HEK293 (cell line): ENCODE data around the gene WDFY3.

Experiments
- CTCF ChIA-PET: fragments of 350-600 bp; formaldehyde crosslinking; extraction: SDS; loops from one replicate; lab custom pipeline; 2021; ENCODE audit warnings: antibody characterized with exemption; lab: Yijun Ruan, JAX
- POLR2A ChIA-PET: fragments of 300-600 bp; formaldehyde crosslinking; extraction: SDS; loops from one replicate; lab custom pipeline; 2020; ENCODE audit warnings: antibody characterized with exemption, inconsistent platforms; lab: Yijun Ruan, JAX
- H3K27ac ChIP-seq: fragments of 200-500 bp; sonication (Bioruptor generic); 2 replicates; pipeline ENCODE4 v1.5.1; 2014; ENCODE audit warnings: low read depth, low read length, control low read depth, inconsistent platforms; ENCODE audit errors: extremely low read depth
- H3K36me3 ChIP-seq, 2 experiments: fragments of 200-500 bp in 1 of 2; sonication (Bioruptor generic) in 1 of 2; 1 replicate in 1 of 2; 2 replicates in 1 of 2; pipeline ENCODE4 v1.5.1; 2014 to 2017; ENCODE audit warnings: inconsistent platforms in 2 of 2, low read length in 2 of 2; ENCODE audit not compliant: control insufficient read depth in 2 of 2, insufficient read depth in 1 of 2
- H3K4me1 ChIP-seq: fragments of 200-500 bp; sonication (Bioruptor generic); 2 replicates; pipeline ENCODE4 v1.5.1; 2014; ENCODE audit warnings: mild to moderate bottlenecking, low read length, inconsistent platforms; ENCODE audit not compliant: control insufficient read depth, insufficient read depth
- H3K4me3 ChIP-seq: 2 replicates; pipeline ENCODE4 v1.5.1; 2011; ENCODE audit warnings: low read depth, mild to moderate bottlenecking, control low read depth, low read length, moderate library complexity
- H3K9me3 ChIP-seq: fragments of 200-500 bp; sonication (Bioruptor generic); 2 replicates; pipeline ENCODE4 v1.5.1; 2014; ENCODE audit warnings: low read depth, low read length, inconsistent platforms; ENCODE audit not compliant: control insufficient read depth, insufficient read depth
- BCL11A ChIP-seq: fragments of 450-650 bp; formaldehyde crosslinking; IDR thresholded peaks from 2 replicates; pipeline ENCODE4 v1.5.1; 2016; ENCODE audit warnings: low read depth, missing biosample characterization, missing genetic modification characterization
- FEZF1 ChIP-seq: fragments of 450-650 bp; formaldehyde crosslinking; IDR thresholded peaks from 2 replicates; pipeline ENCODE4 v1.5.1; 2016; ENCODE audit warnings: missing biosample characterization, missing genetic modification characterization
- PBX3 ChIP-seq: sonication (generic); formaldehyde crosslinking; IDR thresholded peaks from 2 replicates; pipeline ENCODE4 v1.8.1; 2022; ENCODE audit warnings: mild to moderate bottlenecking, moderate library complexity, missing genetic modification reagents
- SCRT1 ChIP-seq: fragments of 450-650 bp; formaldehyde crosslinking; IDR thresholded peaks from 2 replicates; pipeline ENCODE4 v1.5.1; 2016; ENCODE audit warnings: missing biosample characterization, missing genetic modification characterization, borderline replicate concordance
- SP3 ChIP-seq: fragments of 450-650 bp; formaldehyde crosslinking; IDR thresholded peaks from 2 replicates; pipeline ENCODE4 v1.5.1; 2016; ENCODE audit warnings: missing biosample characterization, missing genetic modification characterization
- ZNF138 ChIP-seq: fragments of 450-650 bp; formaldehyde crosslinking; IDR thresholded peaks from 2 replicates; pipeline ENCODE4 v1.5.1; 2016; ENCODE audit warnings: missing biosample characterization, missing genetic modification characterization, borderline replicate concordance
- ZNF140 ChIP-seq: fragments of 450-650 bp; formaldehyde crosslinking; IDR thresholded peaks from 2 replicates; pipeline ENCODE4 v1.5.1; 2016; ENCODE audit warnings: missing biosample characterization, missing genetic modification characterization
- ZNF155 ChIP-seq: fragments of 450-650 bp; formaldehyde crosslinking; IDR thresholded peaks from 2 replicates; pipeline ENCODE4 v1.5.1; 2016; ENCODE audit warnings: missing biosample characterization, missing genetic modification characterization
- ZNF175 ChIP-seq: fragments of 450-650 bp; formaldehyde crosslinking; IDR thresholded peaks from 2 replicates; pipeline ENCODE4 v1.5.1; 2016; ENCODE audit warnings: missing biosample characterization, missing genetic modification characterization
- ZNF202 ChIP-seq: fragments of 450-650 bp; formaldehyde crosslinking; IDR thresholded peaks from 2 replicates; pipeline ENCODE4 v1.5.1; 2016; ENCODE audit warnings: missing biosample characterization, missing genetic modification characterization, borderline replicate concordance
- ZNF23 ChIP-seq: fragments of 450-650 bp; formaldehyde crosslinking; IDR thresholded peaks from 2 replicates; pipeline ENCODE4 v1.5.1; 2016; ENCODE audit warnings: missing biosample characterization, missing genetic modification characterization, borderline replicate concordance
- ZNF341 ChIP-seq: fragments of 450-650 bp; formaldehyde crosslinking; IDR thresholded peaks from 2 replicates; pipeline ENCODE4; 2016; ENCODE audit warnings: low read depth, missing biosample characterization, missing genetic modification characterization
- ZNF558 ChIP-seq: fragments of 450-650 bp; formaldehyde crosslinking; IDR thresholded peaks from 2 replicates; pipeline ENCODE4 v1.5.1; 2016; ENCODE audit warnings: missing biosample characterization, missing genetic modification characterization
- ZNF560 ChIP-seq: fragments of 450-650 bp; formaldehyde crosslinking; IDR thresholded peaks from 2 replicates; pipeline ENCODE4 v1.5.1; 2017; ENCODE audit warnings: missing biosample characterization, missing genetic modification characterization, borderline replicate concordance
- ZNF571 ChIP-seq: fragments of 450-650 bp; formaldehyde crosslinking; IDR thresholded peaks from 2 replicates; pipeline ENCODE4 v1.5.0; 2017; ENCODE audit warnings: missing biosample characterization, missing genetic modification characterization
- ZNF580 ChIP-seq: fragments of 450-650 bp; formaldehyde crosslinking; IDR thresholded peaks from 2 replicates; pipeline ENCODE4 v1.5.1; 2016; ENCODE audit warnings: missing biosample characterization, missing genetic modification characterization
- ZNF654 ChIP-seq: fragments of 450-650 bp; formaldehyde crosslinking; IDR thresholded peaks from 2 replicates; pipeline ENCODE4 v1.5.1; 2016; ENCODE audit warnings: low read depth, missing biosample characterization, missing genetic modification characterization
- TF ChIP-seq, protein P1 (sequence below): fragments of 450-650 bp; formaldehyde crosslinking; IDR thresholded peaks from 2 replicates; pipeline ENCODE4 v1.5.1; 2016; ENCODE audit warnings: missing biosample characterization, missing genetic modification characterization
- TF ChIP-seq, protein P2 (sequence below): fragments of 450-650 bp; formaldehyde crosslinking; IDR thresholded peaks from 2 replicates; pipeline ENCODE4; 2016; ENCODE audit warnings: missing biosample characterization, missing genetic modification characterization

Gene WDFY3

GRCh38 chr4:84644087-84644486, 322.4 kb downstream of the WDFY3 start:
- H3K9me3 ChIP-seq, result no peaks in the 10 kb centered on the region
- ChIA-PET CTCF (no interaction called here), POLR2A (no interaction called here)
- no peaks in the 10 kb centered on the region for H3K4me1 ChIP-seq
- H3K27ac ChIP-seq, result no peak overlapping the region
- H3K4me3 ChIP-seq, result no peak overlapping the region
- H3K36me3 ChIP-seq, result peaks cover 10 to 41% of the 10 kb centered on the region in 2 experiments; a peak in 2 of 3 replicates
- TF ChIP-seq ZNF560 (tag by site-specific recombination) (no peak), SP3 (tag by site-specific recombination) (no peak), ZNF175 (no peak)

GRCh38 chr4:84639145-84639544, 327.3 kb downstream of the WDFY3 start:
- Histone ChIP-seq H3K27ac (no peak overlapping the region), H3K4me3 (no peak overlapping the region), H3K4me1 (no peaks in the 10 kb centered on the region), H3K9me3 (no peaks in the 10 kb centered on the region), H3K36me3 (peaks cover 10 to 30% of the 10 kb centered on the region in 2 experiments; a peak in 2 of 3 replicates)
- no peak for TF ChIP-seq ZNF580
- TF ChIP-seq ZNF155 (tag by site-specific recombination), result no peak
- no peak for TF ChIP-seq ZNF140 (tag by site-specific recombination)
- ChIA-PET CTCF (interaction anchor here (0.7 to 1.4 kb wide), 2 partner anchors 40 to 61 kb away, joined by 3 to 5 read pairs; no protein-coding TSS in a partner anchor), POLR2A (no interaction called here)

DNA sequence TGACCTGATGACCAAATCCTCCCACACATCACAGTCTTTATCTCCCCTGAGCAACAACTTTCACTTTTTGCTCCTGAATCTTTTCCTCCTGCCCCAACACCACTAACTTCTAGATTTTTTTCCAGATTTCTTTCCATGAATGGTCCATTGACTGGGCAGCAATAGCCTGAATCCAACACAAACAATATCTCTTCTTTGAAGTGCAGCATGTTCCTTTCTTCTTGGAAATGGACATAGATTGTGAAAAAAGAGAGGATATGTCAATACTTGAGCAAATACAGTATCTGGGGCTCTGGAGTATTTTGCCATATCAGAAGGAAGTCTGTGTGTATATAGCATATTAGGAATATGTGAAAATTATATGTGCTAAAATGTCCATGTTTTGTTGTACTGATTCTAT, 328.4 kb downstream of the WDFY3 start:
- H3K4me3 ChIP-seq, result no peak overlapping the region
- no peak overlapping the region for H3K27ac ChIP-seq
- H3K36me3 ChIP-seq, result peaks cover 10 to 23% of the 10 kb centered on the region in 2 experiments; a peak in 2 of 3 replicates
- ChIA-PET POLR2A (no interaction called here), CTCF (no interaction called here)
- no peaks in the 10 kb centered on the region for H3K4me1 ChIP-seq
- H3K9me3 ChIP-seq, result no peaks in the 10 kb centered on the region
- no peak for TF ChIP-seq ZNF138 (tag by site-specific recombination)

- Histone ChIP-seq H3K27ac (no peak overlapping the region), H3K4me3 (no peak overlapping the region), H3K4me1 (no peaks in the 10 kb centered on the region), H3K9me3 (no peaks in the 10 kb centered on the region), H3K36me3 (peaks cover 0 to 4% of the 10 kb centered on the region in 2 experiments; a peak in 1 of 3 replicates)
- POLR2A ChIA-PET, result no interaction called here
- TF ChIP-seq ZNF23 (tag by site-specific recombination) (no peak), PBX3 (CRISPR knock-in tag) (no peak), ZNF341 (tag by site-specific recombination) (no peak), BCL11A (tag by site-specific recombination) (no peak), ZNF202 (tag by site-specific recombination) (no peak), ZNF654 (tag by site-specific recombination) (no peak), ZNF558 (tag by site-specific recombination) (no peak), FEZF1 (tag by site-specific recombination) (no peak), ZNF571 (no peak), SCRT1 (tag by site-specific recombination) (no peak)
- TF ChIP-seq, protein P1, sequence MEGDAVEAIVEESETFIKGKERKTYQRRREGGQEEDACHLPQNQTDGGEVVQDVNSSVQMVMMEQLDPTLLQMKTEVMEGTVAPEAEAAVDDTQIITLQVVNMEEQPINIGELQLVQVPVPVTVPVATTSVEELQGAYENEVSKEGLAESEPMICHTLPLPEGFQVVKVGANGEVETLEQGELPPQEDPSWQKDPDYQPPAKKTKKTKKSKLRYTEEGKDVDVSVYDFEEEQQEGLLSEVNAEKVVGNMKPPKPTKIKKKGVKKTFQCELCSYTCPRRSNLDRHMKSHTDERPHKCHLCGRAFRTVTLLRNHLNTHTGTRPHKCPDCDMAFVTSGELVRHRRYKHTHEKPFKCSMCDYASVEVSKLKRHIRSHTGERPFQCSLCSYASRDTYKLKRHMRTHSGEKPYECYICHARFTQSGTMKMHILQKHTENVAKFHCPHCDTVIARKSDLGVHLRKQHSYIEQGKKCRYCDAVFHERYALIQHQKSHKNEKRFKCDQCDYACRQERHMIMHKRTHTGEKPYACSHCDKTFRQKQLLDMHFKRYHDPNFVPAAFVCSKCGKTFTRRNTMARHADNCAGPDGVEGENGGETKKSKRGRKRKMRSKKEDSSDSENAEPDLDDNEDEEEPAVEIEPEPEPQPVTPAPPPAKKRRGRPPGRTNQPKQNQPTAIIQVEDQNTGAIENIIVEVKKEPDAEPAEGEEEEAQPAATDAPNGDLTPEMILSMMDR (tag by site-specific recombination), result no peak
- TF ChIP-seq, protein P2, sequence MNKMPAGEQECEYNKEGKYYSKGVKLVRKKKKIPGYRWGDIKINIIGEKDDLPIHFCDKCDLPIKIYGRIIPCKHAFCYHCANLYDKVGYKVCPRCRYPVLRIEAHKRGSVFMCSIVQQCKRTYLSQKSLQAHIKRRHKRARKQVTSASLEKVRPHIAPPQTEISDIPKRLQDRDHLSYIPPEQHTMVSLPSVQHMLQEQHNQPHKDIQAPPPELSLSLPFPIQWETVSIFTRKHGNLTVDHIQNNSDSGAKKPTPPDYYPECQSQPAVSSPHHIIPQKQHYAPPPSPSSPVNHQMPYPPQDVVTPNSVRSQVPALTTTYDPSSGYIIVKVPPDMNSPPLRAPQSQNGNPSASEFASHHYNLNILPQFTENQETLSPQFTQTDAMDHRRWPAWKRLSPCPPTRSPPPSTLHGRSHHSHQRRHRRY (tag by site-specific recombination), result no peak
- CTCF ChIA-PET, result no interaction called here
These were observed 331.5 kb downstream of the WDFY3 start for GRCh38 chr4:84634961-84635360.
